ENCODE measurements around the gene KIF3C.

The KIF3C gene

GRCh38 chr2:25881764-25882163, 100.5 kb downstream of the KIF3C start:
- DNase-seq (ENCODE audit: extremely low read depth in 1 of 2, low read depth in 1 of 2): no peak

- DNase-seq (ENCODE audit: extremely low read depth in 1 of 2, low read depth in 1 of 2): no peak
Measured at GRCh38 chr2:25879133-25879730, 103.1 kb downstream of the KIF3C start.

GRCh38 chr2:25878361-25879132, 103.8 kb downstream of the KIF3C start, which contains the start of gene ASXL2:
TSS of gene ASXL2 (minus strand) at chr2:25878487. CDS start at chr2:25878222, 265 bp downstream.
- DNase-seq (ENCODE audit: extremely low read depth in 1 of 2, low read depth in 1 of 2): peak; percentile 91 to 95

- DNase-seq (ENCODE audit: extremely low read depth in 1 of 2, low read depth in 1 of 2): peak; percentile 7 to 24
Measured at GRCh38 chr2:25877431-25878360, 104.6 kb downstream of the KIF3C start.
